HG02970 (cell line): ENCODE measurements around the gene CHST12.
"Not testable (repeated sequence)": the region's sequence is repeated elsewhere in the genome, so short reads cannot be mapped to it uniquely, and the experiment has no call there.

ENCODE experiments used
- ATAC-seq: cut with Tn5 transposase; IDR thresholded peaks from one replicate; pipeline ENCODE4 v1.9.1; 2021; ENCODE audit warnings: mild to moderate bottlenecking, moderate library complexity, moderate number of reproducible peaks; ENCODE audit not compliant: unreplicated experiment, low FRiP score

Gene CHST12

DNA sequence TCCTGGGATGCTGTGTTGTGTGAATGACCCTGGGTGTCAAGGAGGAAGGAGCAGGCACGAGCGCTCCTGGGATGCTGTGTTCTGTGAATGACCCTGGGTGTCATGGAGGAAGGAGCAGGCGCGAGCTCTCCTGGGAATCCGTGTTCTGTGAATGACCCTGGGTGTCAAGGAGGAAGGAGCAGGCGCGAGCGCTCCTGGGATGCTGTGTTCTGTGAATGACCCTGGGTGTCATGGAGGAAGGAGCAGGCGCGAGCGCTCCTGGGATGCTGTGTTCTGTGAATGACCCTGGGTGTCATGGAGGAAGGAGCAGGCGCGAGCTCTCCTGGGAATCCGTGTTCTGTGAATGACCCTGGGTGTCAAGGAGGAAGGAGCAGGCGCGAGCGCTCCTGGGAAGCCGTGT, 25.9 kb upstream of the CHST12 start:
- not testable (repeated sequence) for ATAC-seq

DNA sequence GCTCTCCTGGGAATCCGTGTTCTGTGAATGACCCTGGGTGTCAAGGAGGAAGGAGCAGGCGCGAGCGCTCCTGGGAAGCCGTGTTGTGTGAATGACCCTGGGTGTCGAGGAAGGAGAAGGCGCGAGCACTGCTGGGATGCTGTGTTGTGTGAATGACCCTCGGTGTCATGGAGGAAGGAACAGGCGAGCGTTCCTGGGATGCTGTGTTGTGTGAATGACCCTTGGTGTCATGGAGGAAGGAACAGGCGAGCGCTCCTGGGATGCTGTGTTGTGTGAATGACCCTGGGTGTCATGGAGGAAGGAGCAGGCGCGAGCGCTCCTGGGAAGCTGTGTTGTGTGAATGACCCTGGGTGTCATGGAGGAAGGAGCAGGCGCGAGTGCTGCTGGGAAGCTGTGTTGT, 25.3 kb upstream of the CHST12 start:
- not testable (repeated sequence) for ATAC-seq

DNA sequence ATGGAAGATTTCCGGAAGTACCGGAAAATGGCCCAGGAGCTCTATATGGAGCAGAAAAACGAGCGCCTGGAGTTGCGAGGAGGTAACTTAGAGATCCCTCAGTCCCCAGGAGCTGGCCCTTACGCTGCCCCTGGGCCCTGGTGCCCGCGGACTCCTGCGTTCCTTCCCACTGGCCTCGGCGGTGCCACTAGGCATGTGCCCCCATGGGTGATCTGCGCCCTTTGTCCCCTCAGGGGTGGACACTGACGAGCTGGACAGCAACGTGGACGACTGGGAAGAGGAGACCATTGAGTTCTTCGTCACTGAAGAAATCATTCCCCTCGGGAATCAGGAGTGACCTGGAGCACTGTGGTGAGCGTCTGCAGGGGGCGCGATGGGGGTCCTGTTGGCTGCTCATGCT, 24.2 kb upstream of the CHST12 start:
- no peak for ATAC-seq

DNA sequence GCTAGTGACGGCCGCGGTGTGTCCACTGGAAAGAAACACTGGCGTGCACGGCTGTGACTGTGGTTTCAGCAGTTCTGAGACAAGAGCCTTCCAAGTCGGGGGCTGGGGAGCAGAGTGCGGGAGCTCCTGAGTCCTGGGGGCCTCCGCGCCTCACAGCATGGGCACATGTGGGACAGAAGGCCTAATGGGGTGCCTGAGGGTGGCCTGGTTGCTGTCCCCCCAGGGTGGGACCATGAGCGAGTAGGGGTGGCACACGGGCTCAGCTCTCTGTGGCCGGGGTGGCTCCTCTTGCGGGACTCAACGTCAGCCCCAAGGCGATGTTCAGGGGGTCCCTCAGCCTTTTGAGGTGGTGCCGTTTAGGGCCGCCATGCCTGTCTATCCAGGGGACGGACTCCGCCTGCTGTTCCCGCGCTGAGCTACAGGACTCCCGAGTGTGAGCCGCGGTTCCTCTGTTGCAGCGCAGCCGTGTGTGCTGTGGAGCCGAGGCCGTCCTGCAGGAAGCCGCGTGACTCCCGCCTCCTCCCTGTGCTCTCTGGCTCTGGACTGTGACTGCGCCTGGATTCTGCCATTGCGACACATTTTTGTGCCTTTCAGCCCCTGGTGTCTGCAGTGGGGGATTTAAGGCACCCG, 23.5 kb upstream of the CHST12 start:
- no peak for ATAC-seq

DNA sequence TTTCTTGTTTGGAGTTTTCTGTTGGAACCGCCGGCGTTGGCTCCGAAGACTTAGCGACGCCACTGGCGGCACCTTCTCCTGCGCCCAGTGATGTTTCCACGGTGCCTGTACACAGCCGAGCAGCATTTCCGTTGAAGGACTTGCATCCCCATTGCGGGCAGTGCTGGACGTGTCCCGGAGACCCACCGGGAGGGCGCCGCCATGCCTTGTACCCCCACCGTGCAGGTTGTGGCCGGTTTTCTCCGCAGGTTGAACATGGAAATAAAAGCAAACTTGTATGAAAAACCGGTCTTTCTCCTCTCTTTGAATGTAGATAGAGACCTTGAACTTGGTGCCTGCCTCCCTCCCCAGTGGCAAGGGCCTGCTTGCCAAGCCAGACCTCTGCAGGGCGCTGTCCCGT, 22.9 kb upstream of the CHST12 start:
- no peak for ATAC-seq

DNA sequence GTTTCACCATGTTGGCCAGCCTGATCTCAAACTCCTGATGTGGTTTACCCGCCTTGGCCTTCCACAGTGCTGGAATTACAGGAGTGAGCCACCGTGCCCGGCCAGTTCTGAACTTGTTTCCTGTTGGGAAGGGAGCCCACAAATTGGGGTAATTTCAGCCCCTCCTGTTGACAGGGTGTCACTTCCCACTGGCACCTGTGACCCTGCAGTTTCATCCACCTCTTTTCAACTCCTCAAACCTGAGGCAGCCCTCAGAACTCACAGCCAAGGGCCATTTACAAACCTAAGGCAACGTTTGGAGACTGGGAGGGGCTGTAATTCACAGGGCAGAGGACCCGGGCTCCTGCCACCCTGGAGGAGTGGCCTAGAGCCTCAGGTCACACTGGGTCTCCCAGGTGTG, 22.2 kb upstream of the CHST12 start:
- ATAC-seq, result no peak

DNA sequence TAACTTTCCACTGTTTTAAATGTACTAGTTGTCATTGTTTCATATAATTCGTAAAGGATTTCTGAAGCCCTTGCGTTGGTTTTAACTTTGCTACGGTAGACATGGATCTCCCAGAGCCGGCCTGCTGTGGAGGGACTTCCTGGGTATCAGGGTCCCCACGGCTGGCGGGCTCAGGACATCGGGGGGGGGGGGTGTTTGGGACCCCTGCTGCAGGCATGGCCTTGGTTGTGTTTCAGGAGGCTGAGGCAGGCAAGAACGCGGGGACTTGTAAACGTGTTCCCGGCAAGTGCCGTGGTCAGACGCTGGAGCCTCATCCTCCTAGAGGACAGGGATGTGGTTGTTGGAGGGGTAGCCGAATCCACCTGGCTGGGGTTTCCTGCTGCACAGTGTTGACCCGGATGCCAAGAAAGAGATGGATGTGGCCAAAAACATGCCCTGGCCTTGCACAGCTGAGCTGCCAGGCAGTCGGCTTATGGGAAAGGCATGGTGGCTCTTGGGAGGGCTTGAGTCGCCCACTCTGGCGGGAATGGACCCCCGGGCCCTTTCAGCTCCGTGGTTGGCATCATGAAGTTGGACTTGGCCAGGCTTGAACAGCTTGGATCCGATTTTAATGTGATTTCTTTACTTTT, 21.4 kb upstream of the CHST12 start:
- no peak for ATAC-seq

DNA sequence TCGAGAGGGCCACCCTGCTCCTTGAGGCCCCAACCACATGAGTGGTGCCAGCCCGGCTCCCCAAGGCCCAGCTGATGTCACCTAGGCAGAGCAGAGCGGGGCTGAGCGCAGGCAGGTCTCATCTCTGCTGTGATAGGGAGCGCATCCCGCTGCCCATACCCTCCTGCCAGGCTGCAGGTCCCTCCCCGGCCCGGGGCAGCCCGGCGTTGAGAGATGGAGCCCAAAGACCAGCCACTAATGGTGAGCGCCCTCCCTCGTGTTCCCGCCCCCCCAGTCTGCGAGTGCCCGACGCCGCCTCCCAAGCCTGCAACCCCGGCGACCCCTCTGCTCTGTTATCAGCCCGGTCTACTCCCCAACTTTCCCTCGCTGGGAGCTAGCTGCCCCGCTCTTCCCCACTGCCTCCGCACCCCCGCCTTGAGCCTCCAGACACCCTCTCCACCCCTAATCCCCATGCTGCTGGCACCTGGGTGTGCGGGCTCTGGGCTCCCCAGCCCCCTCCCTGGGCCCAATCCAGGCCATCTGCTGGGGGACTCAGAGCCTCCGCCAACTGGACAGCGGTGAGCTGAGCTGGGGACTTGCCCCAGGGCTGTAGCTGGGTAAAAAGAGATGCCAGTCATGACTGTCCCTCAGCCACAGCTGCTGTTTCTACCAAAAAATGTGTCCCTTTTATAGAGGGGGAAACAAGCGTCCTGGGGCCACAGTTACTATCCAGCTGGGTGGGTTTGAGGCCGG, 19.7 kb upstream of the CHST12 start:
- ATAC-seq, result no peak

DNA sequence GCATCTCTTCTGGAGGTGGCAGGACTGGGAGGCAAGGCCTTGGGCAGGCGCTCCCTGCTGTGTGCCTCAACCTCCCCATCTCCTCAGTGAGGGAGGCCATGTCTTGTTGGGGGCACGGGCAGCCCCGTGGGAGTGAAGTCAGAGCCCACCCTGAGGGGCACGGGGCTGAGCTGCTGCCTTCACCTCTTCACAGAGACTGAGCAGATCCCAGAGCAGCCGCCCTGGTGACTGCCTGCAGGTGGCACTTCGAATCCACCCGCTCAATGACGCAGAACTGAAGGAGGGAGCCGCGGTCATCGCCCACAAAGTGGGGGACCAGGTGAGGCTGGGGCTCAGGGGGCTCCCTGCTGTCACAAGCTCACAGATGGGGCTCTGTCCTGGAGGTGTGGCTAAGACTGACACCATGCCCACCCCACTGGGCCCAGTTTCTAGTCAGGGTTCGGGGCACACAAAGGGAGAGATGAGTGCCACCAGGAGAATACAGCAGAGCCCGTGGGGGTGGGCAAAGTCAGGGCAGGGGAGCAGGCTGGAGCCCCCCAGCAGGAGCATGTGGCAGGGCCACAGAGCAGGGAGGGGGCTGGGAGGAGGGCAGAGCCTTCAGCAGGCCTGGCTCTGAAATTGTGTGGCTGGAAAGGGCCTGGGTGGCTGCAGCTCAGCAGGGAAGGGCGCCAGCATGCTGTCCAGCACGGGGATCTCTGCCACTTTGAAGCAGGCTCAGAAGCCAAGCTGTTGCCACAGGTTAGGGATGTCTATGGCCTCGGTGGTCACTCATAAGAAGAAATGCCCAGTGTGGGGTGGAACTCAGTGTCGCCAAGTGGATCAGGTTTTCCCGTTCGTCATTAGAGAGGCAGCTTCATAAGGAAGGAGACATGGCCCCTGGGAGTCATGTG, 18.8 kb upstream of the CHST12 start:
- no peak for ATAC-seq

DNA sequence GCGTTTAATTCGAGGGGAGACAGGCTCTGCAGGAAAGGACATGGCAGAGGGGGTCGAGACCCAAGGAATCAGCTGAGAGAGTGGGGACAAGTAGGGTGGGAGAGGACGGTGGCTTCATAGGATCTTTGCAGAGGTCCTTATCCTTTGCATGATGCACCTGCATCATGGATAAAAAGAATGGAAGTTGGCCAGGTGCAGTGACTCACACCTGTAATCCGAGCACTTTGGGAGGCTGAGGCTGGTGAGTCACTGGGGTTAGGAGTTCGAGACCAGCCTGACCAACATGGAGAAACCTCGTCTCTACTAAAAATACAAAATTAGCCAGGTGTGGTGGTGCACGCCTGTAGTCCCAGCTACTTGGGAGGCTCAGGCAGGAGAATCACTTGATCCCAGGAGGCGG, 17.3 kb upstream of the CHST12 start:
- not testable (repeated sequence) for ATAC-seq

DNA sequence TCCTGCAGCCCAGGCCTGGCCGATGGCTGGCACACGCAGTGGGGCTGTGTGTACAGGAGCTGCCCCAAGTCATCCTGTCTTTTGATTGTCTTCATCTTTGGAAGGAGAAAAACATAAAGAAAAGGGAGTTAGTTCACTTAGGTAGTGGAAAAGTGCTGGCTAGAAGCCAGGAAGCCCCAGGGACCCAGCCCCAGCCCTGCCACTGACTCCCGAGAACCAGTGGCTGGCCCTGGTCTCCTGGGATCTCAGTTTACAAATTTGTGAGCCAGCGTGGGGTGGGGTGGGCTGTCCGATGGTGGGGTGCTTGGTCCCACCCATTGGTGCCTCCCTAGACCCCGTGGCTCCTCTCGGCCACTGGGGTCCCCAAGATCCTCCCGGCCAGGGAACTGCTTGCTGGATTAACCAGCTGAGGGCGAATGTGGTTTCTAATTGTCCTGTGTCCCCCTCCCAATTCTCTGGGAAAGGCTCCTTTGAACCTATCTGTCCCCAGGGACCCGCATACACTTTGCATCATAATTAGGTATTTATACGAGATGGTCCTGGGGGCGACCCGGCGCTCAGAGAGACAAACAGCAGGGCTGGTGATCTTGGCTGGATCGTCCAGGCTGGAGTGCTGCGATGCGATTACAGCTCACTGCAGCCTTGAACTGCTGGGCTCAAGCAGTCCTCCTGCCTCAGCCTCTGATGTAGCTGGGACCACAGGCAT, 16.3 kb upstream of the CHST12 start:
- ATAC-seq, result no peak

DNA sequence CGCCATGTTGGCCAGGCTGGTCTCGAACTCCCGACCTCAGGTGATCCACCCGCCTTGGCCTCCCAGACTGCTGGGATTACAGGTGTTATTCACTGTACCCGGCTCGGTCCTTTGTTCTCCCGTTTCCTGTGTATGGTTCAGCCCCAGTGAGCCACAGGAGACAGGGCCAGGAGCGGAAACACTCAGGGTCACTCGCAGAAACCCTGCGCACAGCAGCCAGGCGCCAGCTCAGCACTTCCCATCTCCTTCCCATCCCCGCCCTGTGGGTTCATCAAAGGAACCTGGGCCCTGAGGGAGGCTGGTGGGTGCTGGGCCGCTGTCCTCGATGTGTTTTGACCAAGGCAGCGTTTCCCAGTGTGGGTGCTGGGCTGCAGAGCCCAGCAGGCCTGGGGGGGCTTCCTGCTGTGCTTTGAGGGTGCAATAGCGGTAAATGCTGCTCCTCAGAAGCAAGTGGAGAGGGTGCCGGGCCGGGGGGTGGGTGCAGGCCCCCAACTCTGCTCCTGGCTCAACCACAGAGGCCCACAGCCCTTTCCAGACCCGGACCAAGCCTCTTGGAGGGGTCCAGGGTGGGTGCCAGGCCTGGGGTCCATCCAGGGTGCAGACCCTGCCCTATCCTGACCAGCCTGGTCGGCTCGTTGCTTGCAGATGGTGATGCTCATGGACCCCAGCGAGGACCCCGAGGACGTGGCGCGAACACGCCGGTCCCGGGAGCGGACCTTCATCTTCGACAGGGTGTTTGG, 15.3 kb upstream of the CHST12 start:
- ATAC-seq, result no peak

DNA sequence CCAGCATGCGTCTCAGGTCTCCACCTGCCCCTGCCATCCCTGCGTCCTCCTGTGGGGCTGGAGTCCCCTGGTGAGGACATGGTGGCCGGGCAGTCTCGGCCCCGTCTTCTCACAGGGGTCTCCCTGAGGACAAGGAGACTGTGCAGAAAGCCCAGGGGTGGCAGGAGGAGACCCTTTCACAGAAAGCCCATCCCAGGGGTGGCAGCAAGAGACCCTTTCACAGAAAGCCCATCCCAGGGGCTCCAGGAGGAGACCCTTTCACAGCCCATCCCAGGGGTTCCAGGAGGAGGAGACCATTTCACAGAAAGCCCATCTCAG, 14.8 kb upstream of the CHST12 start:
- ATAC-seq, result no peak

DNA sequence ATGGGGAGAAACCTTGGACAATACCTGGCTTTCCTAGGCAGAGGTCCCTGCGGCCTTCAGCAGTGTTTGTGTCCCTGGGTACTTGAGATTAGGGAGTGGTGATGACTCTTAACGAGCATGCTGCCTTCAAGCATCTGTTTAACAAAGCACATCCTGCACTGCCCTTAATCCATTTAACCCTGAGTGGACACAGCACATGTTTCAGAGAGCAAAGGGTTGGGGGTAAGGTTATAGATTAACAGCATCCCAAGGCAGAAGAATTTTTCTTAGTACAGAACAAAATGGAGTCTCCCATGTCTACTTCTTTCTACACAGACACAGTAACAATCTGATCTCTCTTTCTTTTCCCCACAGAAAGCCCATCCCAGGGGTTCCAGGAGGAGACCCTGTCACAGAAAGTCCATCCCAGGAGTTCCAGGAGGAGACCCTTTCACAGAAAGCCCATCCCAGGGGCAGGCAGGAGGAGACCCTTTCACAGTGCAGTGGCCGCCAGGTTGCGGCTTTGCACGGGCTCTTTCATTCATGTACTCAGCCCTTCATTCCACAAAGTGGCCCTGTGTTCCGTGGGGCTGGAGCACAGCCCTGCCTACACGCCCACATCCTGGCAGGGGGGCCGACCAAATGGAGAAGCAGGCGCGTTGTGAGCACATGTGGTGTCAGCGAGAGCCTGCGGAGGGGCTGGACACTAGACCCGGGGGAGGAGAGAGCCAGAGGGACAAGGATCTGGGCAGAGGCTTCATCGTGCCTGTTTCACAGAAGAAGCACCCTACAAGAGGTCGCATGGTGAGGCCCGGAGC, 13.2 kb upstream of the CHST12 start:
- not testable (repeated sequence) for ATAC-seq

DNA sequence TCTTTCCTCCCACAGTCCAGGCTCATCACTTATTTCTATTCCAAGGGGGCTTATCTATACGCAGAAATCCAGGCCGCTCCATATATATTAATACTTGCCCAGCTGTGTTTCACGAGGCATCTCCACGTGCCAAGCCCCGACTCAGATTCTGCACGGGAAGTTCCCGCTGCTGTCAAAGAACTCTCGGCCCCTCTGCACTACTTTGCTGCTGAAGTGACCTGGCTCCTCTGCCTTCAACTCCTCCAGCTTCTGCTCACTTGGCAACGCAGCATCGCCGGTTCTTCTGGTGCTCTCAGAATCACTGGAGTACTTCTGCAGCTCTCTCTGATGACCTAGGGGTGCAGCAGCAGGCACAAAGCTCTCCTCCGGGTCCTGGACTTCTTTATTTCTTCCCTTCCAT, 9.7 kb upstream of the CHST12 start:
- no peak for ATAC-seq

DNA sequence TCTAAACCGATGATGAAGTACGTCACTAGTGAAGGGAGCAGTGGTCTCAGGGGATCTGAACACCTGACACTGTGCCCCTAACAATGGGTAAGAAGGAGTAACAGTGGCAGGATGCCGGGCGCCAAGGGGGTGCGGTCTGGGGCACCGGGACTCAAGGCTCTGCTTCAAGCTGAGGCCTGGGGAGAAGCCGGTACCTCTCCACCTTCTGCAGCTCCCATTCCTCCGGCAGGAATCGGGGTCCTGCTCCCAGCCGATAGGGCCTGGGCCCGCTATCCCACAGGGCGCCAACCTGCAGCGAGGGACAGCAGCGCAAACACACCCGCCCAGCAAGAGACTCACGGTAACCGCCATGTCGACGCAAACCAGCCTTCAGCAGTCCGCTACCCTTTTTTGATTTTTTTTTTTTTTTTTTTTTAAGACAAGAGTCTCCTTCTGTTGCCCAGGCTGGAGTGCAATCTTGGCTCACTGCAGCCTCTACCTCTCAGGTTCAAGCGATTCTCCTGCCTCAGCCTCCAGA, 8.8 kb upstream of the CHST12 start:
- ATAC-seq, result no peak

DNA sequence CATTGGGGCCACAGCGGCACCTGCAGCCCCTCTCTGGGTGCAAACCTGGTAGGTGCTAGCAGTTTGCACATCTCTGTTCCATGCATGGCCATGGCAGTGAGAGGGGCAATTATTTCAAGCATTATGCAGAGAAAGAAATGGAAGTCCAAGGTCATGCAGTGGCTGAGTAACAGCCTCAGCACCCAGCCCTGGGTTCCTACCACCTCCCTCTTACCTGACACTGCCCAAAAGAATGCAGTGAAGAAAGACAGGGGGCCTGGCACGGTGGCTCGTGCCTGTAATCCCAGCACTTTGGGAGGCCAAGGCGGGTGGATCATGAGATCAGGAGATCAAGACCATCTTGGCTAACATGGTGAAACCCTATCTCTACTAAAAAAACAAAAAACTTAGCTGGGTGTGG, 4.9 kb upstream of the CHST12 start:
- no peak for ATAC-seq

DNA sequence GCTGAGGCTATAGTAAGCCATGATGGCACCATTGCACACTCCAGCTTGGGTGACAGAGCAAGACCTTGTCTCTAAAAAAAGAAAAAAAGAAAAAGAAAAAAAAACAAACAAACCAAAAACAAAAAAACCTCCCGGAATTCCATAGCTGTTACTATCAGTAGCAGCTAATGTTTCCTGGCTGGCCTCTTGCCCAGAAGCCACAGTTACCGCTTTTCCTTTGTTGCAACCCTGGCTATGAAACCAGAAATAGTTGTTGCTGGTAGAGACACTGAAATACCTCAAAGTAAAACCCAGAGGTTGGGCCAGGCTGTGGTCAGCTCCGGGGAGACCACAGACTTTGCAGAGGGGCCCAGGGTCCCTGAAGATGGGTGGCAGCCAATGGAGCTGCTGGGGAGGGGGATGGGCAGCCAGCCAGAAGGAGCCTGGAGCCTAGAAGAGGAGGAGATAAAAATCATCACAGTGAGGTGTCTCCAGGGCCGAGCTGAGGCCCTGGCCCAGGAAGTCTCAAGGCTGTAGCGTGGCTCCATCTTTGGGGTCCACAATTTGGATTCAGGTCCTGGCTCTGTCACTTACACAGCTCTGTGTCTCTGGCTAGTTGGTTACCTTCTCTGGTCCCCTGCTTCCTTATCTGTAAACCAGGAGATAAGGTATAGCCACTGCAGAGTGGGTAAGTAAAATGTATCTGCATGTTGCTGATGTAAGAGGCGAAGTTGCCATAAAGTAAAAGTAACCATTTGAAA, 3.4 kb upstream of the CHST12 start:
- no peak for ATAC-seq
